BLaER1 treated with 17β-estradiol and CSF1 and Interleukin-3, amounts not matched to agents 10 nM and 100 nM (cell line): ENCODE measurements around the gene DNAJC17.
A peak's percentile ranks its signal among the peaks of the same experiment; 100 is the strongest.

Source experiments
- H3K27ac ChIP-seq, 11 experiments: shearing (Covaris generic); formaldehyde crosslinking; 2 replicates each; pipeline ENCODE4 v1.8.1; 2022
- H3K27me3 ChIP-seq, 11 experiments: shearing (Covaris generic); formaldehyde crosslinking; 2 replicates each; pipeline ENCODE4 v1.8.1; 2022
- H3K36me3 ChIP-seq, 11 experiments: shearing (Covaris generic); formaldehyde crosslinking; 2 replicates each; pipeline ENCODE4 v1.8.1; 2022
- H3K4me1 ChIP-seq, 10 experiments: shearing (Covaris generic); formaldehyde crosslinking; 2 replicates each; pipeline ENCODE4 v1.8.1; 2022
- H3K4me2 ChIP-seq, 11 experiments: shearing (Covaris generic); formaldehyde crosslinking; 2 replicates each; pipeline ENCODE4 v1.8.1; 2022
- H3K4me3 ChIP-seq, 10 experiments: shearing (Covaris generic); formaldehyde crosslinking; 2 replicates each; pipeline ENCODE4 v1.8.1; 2022
- H3K9ac ChIP-seq, 11 experiments: shearing (Covaris generic); formaldehyde crosslinking; 2 replicates each; pipeline ENCODE4 v1.8.1; 2022
- H3K9me3 ChIP-seq, 11 experiments: shearing (Covaris generic); formaldehyde crosslinking; replicated peaks in 1 of 11; 2 replicates each; pipeline ENCODE4 v1.8.1; 2022
- H4K20me1 ChIP-seq, 11 experiments: shearing (Covaris generic); formaldehyde crosslinking; 2 replicates each; pipeline ENCODE4 v1.8.1; 2022
- Cebpa-rat ChIP-seq, 11 experiments: shearing (Covaris generic); IDR thresholded peaks; 2 replicates each; pipeline ENCODE4 v1.8.1; 2022

Gene DNAJC17

GRCh38 chr15:40769274-40770146, 37.8 kb downstream of the DNAJC17 start, which contains the start of gene C15orf62:
Gene C15orf62 (plus strand): TSS chr15:40769980. CDS start chr15:40770496, 516 bp downstream.
- peak in 4 of 11 experiments; percentile 58 to 93 (median 72); a peak in 8 of 22 replicates for TF ChIP-seq Cebpa-rat (IDR thresholded peaks at IDR 0.05)
- H3K4me1 ChIP-seq = peaks cover 83 to 98% (median 91%) of the 10 kb centered on the region in 10 experiments
- peak within 1 kb of the TSS in 9 of 10 experiments; percentile 9 to 55 (median 42); a peak in 16 of 20 replicates for H3K4me3 ChIP-seq
- no peaks in the 10 kb centered on the region for H3K9me3 ChIP-seq
- H3K4me2 ChIP-seq = peak within 1 kb of the TSS; percentile 90 to 100 (median 99)
- peak within 1 kb of the TSS; percentile 11 to 87 (median 64); a peak in 21 of 22 replicates for H3K9ac ChIP-seq
- H3K36me3 ChIP-seq = peaks cover 11 to 37% (median 18%) of the 10 kb centered on the region in 11 experiments; a peak in 20 of 22 replicates
- peaks cover 10 to 94% (median 52%) of the 10 kb centered on the region in 11 experiments; a peak in 16 of 22 replicates for H4K20me1 ChIP-seq
- peak within 1 kb of the TSS in 10 of 11 experiments; percentile 3 to 97 (median 68); a peak in 20 of 22 replicates for H3K27ac ChIP-seq
- peaks cover 0 to 5% (median 0%) of the 10 kb centered on the region in 11 experiments; a peak in 4 of 22 replicates for H3K27me3 ChIP-seq

GRCh38 chr15:40768521-40769273, 38.6 kb downstream of the DNAJC17 start:
- Histone ChIP-seq H3K4me1 (peaks cover 87 to 100% (median 98%) of the 10 kb centered on the region in 10 experiments), H3K27me3 (peaks cover 0 to 13% (median 4%) of the 10 kb centered on the region in 11 experiments; a peak in 7 of 22 replicates), H4K20me1 (peaks cover 10 to 86% (median 52%) of the 10 kb centered on the region in 11 experiments; a peak in 16 of 22 replicates), H3K4me3 (peak overlapping the region in 8 of 10 experiments; percentile 37 to 55 (median 42); a peak in 16 of 20 replicates), H3K36me3 (peaks cover 4 to 28% (median 10%) of the 10 kb centered on the region in 11 experiments; a peak in 20 of 22 replicates), H3K27ac (peak overlapping the region in 9 of 11 experiments; percentile 47 to 97 (median 69); a peak in 19 of 22 replicates), H3K4me2 (peak overlapping the region; percentile 90 to 100 (median 99)), H3K9me3 (no peaks in the 10 kb centered on the region), H3K9ac (peak overlapping the region; percentile 11 to 87 (median 64); a peak in 21 of 22 replicates)
- no peak for TF ChIP-seq Cebpa-rat (IDR thresholded peaks at IDR 0.05)

GRCh38 chr15:40767838-40768500, 39.3 kb downstream of the DNAJC17 start:
- peaks cover 0 to 21% (median 4%) of the 10 kb centered on the region in 11 experiments; a peak in 9 of 22 replicates for H3K36me3 ChIP-seq
- no peak for TF ChIP-seq Cebpa-rat (IDR thresholded peaks at IDR 0.05)

GRCh38 chr15:40766906-40767837, 40.1 kb downstream of the DNAJC17 start:
- H3K9me3 ChIP-seq = no peaks in the 10 kb centered on the region
- peak overlapping the region in 7 of 11 experiments; percentile 3 to 87 (median 79); a peak in 11 of 22 replicates for H3K9ac ChIP-seq
- H3K4me1 ChIP-seq = peaks cover 85 to 100% (median 96%) of the 10 kb centered on the region in 10 experiments
- H3K27me3 ChIP-seq = peaks cover 0 to 23% (median 6%) of the 10 kb centered on the region in 11 experiments; a peak in 9 of 22 replicates
- TF ChIP-seq Cebpa-rat (IDR thresholded peaks at IDR 0.05) = no peak
- H3K27ac ChIP-seq = peak overlapping the region in 4 of 11 experiments; percentile 87 to 97 (median 92); a peak in 7 of 22 replicates
- H3K4me2 ChIP-seq = peak overlapping the region; percentile 90 to 100 (median 99)
- H4K20me1 ChIP-seq = peaks cover 10 to 73% (median 46%) of the 10 kb centered on the region in 11 experiments; a peak in 16 of 22 replicates
- H3K4me3 ChIP-seq = peak overlapping the region in 2 of 10 experiments; percentile 3 to 42; a peak in 4 of 20 replicates
- H3K36me3 ChIP-seq = peaks cover 0 to 18% (median 0%) of the 10 kb centered on the region in 11 experiments; a peak in 3 of 22 replicates

More at GRCh38 chr15:40767838-40768500, 39.3 kb downstream of the DNAJC17 start:
- Histone ChIP-seq H3K9me3 (no peaks in the 10 kb centered on the region), H3K9ac (peak overlapping the region in 9 of 11 experiments; percentile 34 to 87 (median 67); a peak in 16 of 22 replicates), H4K20me1 (peaks cover 10 to 80% (median 52%) of the 10 kb centered on the region in 11 experiments; a peak in 16 of 22 replicates), H3K27me3 (peaks cover 0 to 21% (median 6%) of the 10 kb centered on the region in 11 experiments; a peak in 9 of 22 replicates), H3K4me1 (peaks cover 87 to 100% (median 100%) of the 10 kb centered on the region in 10 experiments), H3K27ac (peak overlapping the region in 7 of 11 experiments; percentile 65 to 97 (median 87); a peak in 11 of 22 replicates), H3K4me2 (peak overlapping the region; percentile 90 to 100 (median 99)), H3K4me3 (peak overlapping the region in 6 of 10 experiments; percentile 2 to 55 (median 40); a peak in 7 of 20 replicates)

- TF ChIP-seq Cebpa-rat (IDR thresholded peaks at IDR 0.05) = no peak
- Histone ChIP-seq H3K4me1 (peaks cover 77 to 91% (median 88%) of the 10 kb centered on the region in 10 experiments), H3K36me3 (peaks cover 0 to 13% (median 0%) of the 10 kb centered on the region in 11 experiments; a peak in 3 of 22 replicates), H3K9me3 (no peaks in the 10 kb centered on the region), H3K9ac (peak overlapping the region in 4 of 11 experiments; percentile 43 to 82 (median 66); a peak in 8 of 22 replicates), H3K27me3 (peaks cover 0 to 23% (median 6%) of the 10 kb centered on the region in 11 experiments; a peak in 9 of 22 replicates), H3K27ac (peak overlapping the region in 4 of 11 experiments; percentile 64 to 97 (median 82); a peak in 6 of 22 replicates), H3K4me2 (peak overlapping the region; percentile 98 to 100 (median 99); a peak in 21 of 22 replicates), H4K20me1 (peaks cover 10 to 64% (median 39%) of the 10 kb centered on the region in 11 experiments; a peak in 16 of 22 replicates), H3K4me3 (no peak overlapping the region)
Measured at GRCh38 chr15:40766194-40766815, 41.0 kb downstream of the DNAJC17 start.

GRCh38 chr15:40764629-40765103, 42.6 kb downstream of the DNAJC17 start:
- Histone ChIP-seq H3K9me3 (no peaks in the 10 kb centered on the region), H3K4me3 (peak overlapping the region; percentile 62 to 76 (median 66)), H3K4me2 (peak overlapping the region; percentile 98 to 100 (median 99)), H3K27me3 (peaks cover 0 to 23% (median 6%) of the 10 kb centered on the region in 11 experiments; a peak in 9 of 22 replicates), H3K36me3 (peaks cover 0 to 13% (median 0%) of the 10 kb centered on the region in 11 experiments; a peak in 3 of 22 replicates), H4K20me1 (peaks cover 5 to 48% (median 24%) of the 10 kb centered on the region in 11 experiments; a peak in 14 of 22 replicates), H3K4me1 (peaks cover 60 to 82% (median 71%) of the 10 kb centered on the region in 10 experiments), H3K9ac (peak overlapping the region; percentile 55 to 82 (median 75); a peak in 21 of 22 replicates), H3K27ac (peak overlapping the region in 10 of 11 experiments; percentile 39 to 97 (median 57); a peak in 20 of 22 replicates)
- TF ChIP-seq Cebpa-rat (IDR thresholded peaks at IDR 0.05) = no peak; a peak in 1 of 22 replicates
